Memory B cell (primary cell): ENCODE data around the gene CPLANE2.
A peak's percentile ranks its signal among the peaks of the same experiment; 100 is the strongest.

Source experiments
- ATAC-seq: fragments of 150-1000 bp; cut with Tn5 transposase; 2 replicates; pipeline ENCODE4 v1.10.0; 2021; ENCODE audit warnings: low read depth, mild to moderate bottlenecking, moderate library complexity
- DNase-seq, 2 donors: peaks; one replicate each; pipeline ENCODE4 v3.0.0; 2022; ENCODE audit warnings: low spot score in 2 of 2
- H3K27ac Mint-ChIP-seq: one replicate; pipeline ENCODE4 v1.8.0; 2022; ENCODE audit warnings: mild to moderate bottlenecking, moderate library complexity, mixed read lengths
- H3K27me3 Mint-ChIP-seq: one replicate; pipeline ENCODE4 v1.8.0; 2022; ENCODE audit warnings: mixed read lengths
- H3K36me3 Mint-ChIP-seq: one replicate; pipeline ENCODE4 v1.8.0; 2022; ENCODE audit warnings: mild to moderate bottlenecking, mixed read lengths
- H3K4me1 Mint-ChIP-seq: one replicate; pipeline ENCODE4 v1.8.0; 2022; ENCODE audit warnings: mixed read lengths
- H3K4me3 Mint-ChIP-seq: one replicate; pipeline ENCODE4 v1.8.0; 2022; ENCODE audit warnings: mild to moderate bottlenecking, moderate library complexity, mixed read lengths
- H3K9me3 Mint-ChIP-seq: one replicate; pipeline ENCODE4 v1.8.0; 2022; ENCODE audit warnings: mixed read lengths

Gene CPLANE2

GRCh38 chr1:16187748-16188401, 49.1 kb downstream of the CPLANE2 start:
- H3K9me3 Mint-ChIP-seq, result no peaks in the 10 kb centered on the region
- ATAC-seq, result peak; percentile 92
- H3K4me1 Mint-ChIP-seq, result peaks cover 7% of the 10 kb centered on the region
- no peak overlapping the region for H3K27ac Mint-ChIP-seq
- H3K36me3 Mint-ChIP-seq, result no peaks in the 10 kb centered on the region
- no peak overlapping the region for H3K4me3 Mint-ChIP-seq
- peaks cover 8% of the 10 kb centered on the region for H3K27me3 Mint-ChIP-seq
- DNase-seq, result peak; percentile 75 to 78

- Mint-ChIP-seq H3K9me3 (no peaks in the 10 kb centered on the region), H3K27ac (no peak overlapping the region), H3K4me1 (peaks cover 7% of the 10 kb centered on the region), H3K27me3 (peaks cover 9% of the 10 kb centered on the region), H3K36me3 (no peaks in the 10 kb centered on the region), H3K4me3 (no peak overlapping the region)
- ATAC-seq (no peak), DNase-seq (no peak)
These were observed 50.2 kb downstream of the CPLANE2 start for GRCh38 chr1:16186655-16187235.

GRCh38 chr1:16184557-16185303, 52.3 kb downstream of the CPLANE2 start:
- peaks cover 4% of the 10 kb centered on the region for H3K4me1 Mint-ChIP-seq
- peaks cover 7% of the 10 kb centered on the region for H3K27me3 Mint-ChIP-seq
- H3K4me3 Mint-ChIP-seq, result no peak overlapping the region
- no peak for ATAC-seq
- no peak overlapping the region for H3K27ac Mint-ChIP-seq
- H3K36me3 Mint-ChIP-seq, result no peaks in the 10 kb centered on the region
- DNase-seq, result no peak
- no peaks in the 10 kb centered on the region for H3K9me3 Mint-ChIP-seq

GRCh38 chr1:16183765-16184556, 53.0 kb downstream of the CPLANE2 start:
- no peaks in the 10 kb centered on the region for H3K9me3 Mint-ChIP-seq
- no peak for ATAC-seq
- H3K4me1 Mint-ChIP-seq, result peaks cover 4% of the 10 kb centered on the region
- no peak overlapping the region for H3K4me3 Mint-ChIP-seq
- H3K27ac Mint-ChIP-seq, result no peak overlapping the region
- no peak for DNase-seq
- H3K36me3 Mint-ChIP-seq, result no peaks in the 10 kb centered on the region
- peaks cover 3% of the 10 kb centered on the region for H3K27me3 Mint-ChIP-seq

GRCh38 chr1:16183179-16183578, 53.8 kb downstream of the CPLANE2 start:
- Mint-ChIP-seq H3K27ac (no peak overlapping the region), H3K4me1 (peaks cover 4% of the 10 kb centered on the region), H3K9me3 (no peaks in the 10 kb centered on the region), H3K4me3 (no peak overlapping the region), H3K36me3 (no peaks in the 10 kb centered on the region), H3K27me3 (peaks cover 8% of the 10 kb centered on the region)
- no peak for DNase-seq
- no peak for ATAC-seq

- no peak overlapping the region for H3K4me3 Mint-ChIP-seq
- DNase-seq (no peak), ATAC-seq (no peak)
- H3K4me1 Mint-ChIP-seq, result no peaks in the 10 kb centered on the region
- no peak overlapping the region for H3K27ac Mint-ChIP-seq
- H3K36me3 Mint-ChIP-seq, result no peaks in the 10 kb centered on the region
- H3K9me3 Mint-ChIP-seq, result no peaks in the 10 kb centered on the region
- H3K27me3 Mint-ChIP-seq, result peaks cover 15% of the 10 kb centered on the region
These were observed 54.9 kb downstream of the CPLANE2 start for GRCh38 chr1:16181887-16182719.
